HepG2 (cell line): ENCODE data around the gene DCAF6. TPM values are rescaled to one million over a fixed set of nuclear protein-coding genes. Genes with fewer than 3 reads are reported as not detected.

Experiments used
- ATAC-seq: fragments of 200-7000 bp; cut with Tn5 transposase; 3 replicates; pipeline ENCODE4 v1.9.1; 2020; ENCODE audit warnings: mild to moderate bottlenecking, moderate library complexity
- BruUV-seq: library from RNA; stranded (reverse); fragments of 400-500 nt; replicated peaks from 2 replicates; lab custom pipeline; 2021; lab: Mats Ljungman, UMichigan
- CTCF ChIA-PET: fragments of 300-600 bp; formaldehyde crosslinking; extraction: SDS; loops from one replicate; lab custom pipeline; 2021; ENCODE audit warnings: low total read pairs, inconsistent platforms, low intra/inter-chr PET ratio; lab: Yijun Ruan, JAX
- POLR2A ChIA-PET: fragments of 350-600 bp; sonication (Branson Sonifier 250); formaldehyde crosslinking; loops from one replicate; lab custom pipeline; 2020; ENCODE audit warnings: antibody characterized with exemption, inconsistent platforms; lab: Yijun Ruan, JAX
- DNase-seq: peaks from one replicate; pipeline ENCODE4 v3.0.0-alpha.2; 2015; ENCODE audit warnings: low spot score
- FAIRE-seq: peaks from 3 replicates; lab custom pipeline; 2011; peaks lifted over from hg19 to GRCh38; lab: Jason Lieb, UNC
- H2AFZ ChIP-seq: one replicate; pipeline ENCODE4 v1.6.1; 2011; ENCODE audit warnings: low read length, inconsistent platforms
- H3K27ac ChIP-seq: fragments of 300-600 bp; 3 replicates; pipeline ENCODE4 v1.8.0; 2011; ENCODE audit warnings: mixed run types, mild to moderate bottlenecking, mixed read lengths, low read length, inconsistent platforms; ENCODE audit not compliant: insufficient read depth; ENCODE audit errors: extremely low read length
- H3K27me3 ChIP-seq, 2 experiments: fragments of 200-600 bp in 1 of 2; 2 replicates in 1 of 2; 3 replicates in 1 of 2; pipeline versions ENCODE4 v1.6.0 to v1.8.0; 2011; ENCODE audit warnings: low read length in 2 of 2, mild to moderate bottlenecking in 2 of 2, moderate library complexity in 2 of 2, inconsistent platforms in 1 of 2; ENCODE audit not compliant: insufficient read depth in 2 of 2, control insufficient read depth in 1 of 2
- H3K36me3 ChIP-seq, 2 experiments: fragments of 200-600 bp in 1 of 2; replicated peaks in 1 of 2; 2 replicates in 1 of 2; 3 replicates in 1 of 2; pipeline versions ENCODE4 v1.5.1 to v1.8.0; 2011; ENCODE audit warnings: low read length in 2 of 2, inconsistent platforms in 1 of 2; ENCODE audit not compliant: insufficient read depth in 2 of 2, control insufficient read depth in 1 of 2
- H3K4me1 ChIP-seq: 2 replicates; pipeline ENCODE4 v1.5.1; 2012; ENCODE audit warnings: low read length, inconsistent platforms; ENCODE audit not compliant: insufficient read depth
- H3K4me2 ChIP-seq: 2 replicates; pipeline ENCODE4 v1.6.0; 2011; ENCODE audit warnings: low read depth, low read length, inconsistent platforms
- H3K4me3 ChIP-seq, 3 experiments: fragments of 200-600 bp in 1 of 3; sonication (generic), shearing (Covaris generic) in 1 of 3; replicated peaks in 1 of 3; 2 replicates each; pipeline ENCODE4 v1.5.1; 2011 to 2016; ENCODE audit warnings: low read length in 3 of 3, inconsistent platforms in 2 of 3, low read depth in 2 of 3, mild to moderate bottlenecking in 2 of 3, control low read depth in 1 of 3, mixed read lengths in 1 of 3; ENCODE audit not compliant: insufficient read depth in 1 of 3
- H3K79me2 ChIP-seq: one replicate; pipeline ENCODE4 v1.6.1; 2011; ENCODE audit warnings: low read length, inconsistent platforms; ENCODE audit not compliant: insufficient read depth
- H3K9ac ChIP-seq: 2 replicates; pipeline ENCODE4 v1.6.0; 2011; ENCODE audit warnings: mild to moderate bottlenecking, low read depth, low read length, inconsistent platforms; ENCODE audit not compliant: insufficient read depth
- H3K9me3 ChIP-seq: 2 replicates; pipeline ENCODE4 v1.5.1; 2012; ENCODE audit warnings: mild to moderate bottlenecking, low read length
- H4K20me1 ChIP-seq: 2 replicates; pipeline ENCODE4 v1.6.0; 2011; ENCODE audit warnings: inconsistent platforms, mild to moderate bottlenecking, low read length, moderate library complexity; ENCODE audit not compliant: insufficient read depth
- DBP ChIP-seq: sonication (generic); formaldehyde crosslinking; IDR thresholded peaks from 2 replicates; pipeline ENCODE4 v1.4.0; 2020; ENCODE audit warnings: missing genetic modification reagents; ENCODE audit errors: not compliant biosample characterization
- DNMT1 ChIP-seq: sonication (generic); formaldehyde crosslinking; IDR thresholded peaks from 2 replicates; pipeline ENCODE4 v1.5.1; 2020; ENCODE audit warnings: mild to moderate bottlenecking, missing genetic modification reagents
- NFE2 ChIP-seq: sonication (generic); formaldehyde crosslinking; IDR thresholded peaks from 2 replicates; pipeline ENCODE4 v1.4.0; 2020; ENCODE audit warnings: missing genetic modification reagents
- NR2C2 ChIP-seq: sonication (generic); formaldehyde crosslinking; IDR thresholded peaks from 2 replicates; pipeline ENCODE4 v1.4.0; 2020; ENCODE audit warnings: missing genetic modification reagents, mild to moderate bottlenecking, moderate library complexity, borderline replicate concordance
- XBP1 ChIP-seq: sonication (generic); formaldehyde crosslinking; IDR thresholded peaks from 2 replicates; pipeline ENCODE4 v1.5.0; 2020; ENCODE audit warnings: missing genetic modification reagents
- ZBTB1 ChIP-seq: sonication (generic); formaldehyde crosslinking; IDR thresholded peaks from 2 replicates; pipeline ENCODE4 v1.4.0; 2020; ENCODE audit warnings: missing genetic modification reagents, borderline replicate concordance
- ZNF598 ChIP-seq: sonication (generic); formaldehyde crosslinking; IDR thresholded peaks from 2 replicates; pipeline ENCODE4 v1.5.1; 2020; ENCODE audit warnings: mild to moderate bottlenecking, missing genetic modification reagents, borderline replicate concordance
- ZNF839 ChIP-seq: sonication (generic); formaldehyde crosslinking; IDR thresholded peaks from 2 replicates; pipeline ENCODE4 v1.4.0; 2020; ENCODE audit warnings: missing genetic modification reagents, mild to moderate bottlenecking, borderline replicate concordance
- WGBS: methylation state at CpG from one replicate; pipeline ENCODE4 v1.1.6; 2017; ENCODE audit warnings: low lambda C conversion rate; 5-methylcytosine and 5-hydroxymethylcytosine counted together
- in situ Hi-C: cut with HindIII; loops from 2 replicates; pipeline ENCODE4 v1.10.0; 2017; ENCODE audit warnings: low pct_unique_long_range_greater_than_20kb; ENCODE audit not compliant: extremely low pct_ligation_motif_present
- intact Hi-C: fragments of 100-400 bp; cut with micrococcal nuclease; formaldehyde crosslinking; loops from one replicate; pipeline ENCODE4 v1.10.0; 2022; ENCODE audit not compliant: unreplicated experiment
- polyA plus RNA-seq, 8 experiments: library from polyadenylated mRNA; depleted of rRNA in 3 of 8; stranded (reverse) in 7 of 8; unstranded in 1 of 8; fragments of >200 nt; fragmentation: Illumina TruSeq in 4 of 8; extraction: Trizol in 4 of 8; gene quantifications; 2 replicates each; pipeline versions ENCODE4 v1.2.1 to v1.2.3, GENCODE V29; 2011 to 2016; ENCODE audit warnings: low read depth in 4 of 8, missing spikeins in 1 of 8, mixed read lengths in 1 of 8; ENCODE audit not compliant: insufficient read depth in 1 of 8
- total RNA-seq, 5 experiments: library from RNA; depleted of rRNA; stranded (reverse); fragments of >200 nt; fragmentation: Illumina TruSeq; extraction: Trizol; gene quantifications; 2 replicates each; pipeline ENCODE4 v1.2.3, GENCODE V29; 2016; ENCODE audit warnings: low read depth in 1 of 5

DCAF6 gene
- total and polyA plus RNA-seq, 2 of the 13 experiments (the other 11 are each of a cell fraction or from before 2014, with no cell fraction given): 24.7 to 33.7 TPM

- Histone ChIP-seq H3K4me1 (no peaks in the 10 kb centered on the region), H2AFZ (no peak overlapping the region), H3K27me3 (0 out of 5 replicates have a peak, but pooled peaks cover 2 to 4% of the 10 kb centered on the region in 2 experiments), H3K4me3 (no peak overlapping the region), H3K9ac (no peak overlapping the region), H3K36me3 (no peaks in the 10 kb centered on the region), H3K27ac (no peak overlapping the region), H4K20me1 (no peaks in the 10 kb centered on the region), H3K9me3 (no peaks in the 10 kb centered on the region), H3K79me2 (no peaks in the 10 kb centered on the region), H3K4me2 (no peak overlapping the region)
- FAIRE-seq (no peak), ATAC-seq (no peak), DNase-seq (no peak)
- TF ChIP-seq XBP1 (CRISPR knock-in tag) (no peak), ZNF598 (CRISPR knock-in tag) (no peak), NFE2 (CRISPR knock-in tag) (no peak), ZNF839 (CRISPR knock-in tag) (no peak), ZBTB1 (CRISPR knock-in tag) (no peak), DBP (CRISPR knock-in tag) (no peak), DNMT1 (no peak), NR2C2 (CRISPR knock-in tag) (no peak)
- POLR2A ChIA-PET: no interaction called here
- in situ Hi-C loops: loop anchor here (5.0 kb wide), 1 partner anchor 231 kb away; no protein-coding TSS in a partner anchor
- CTCF ChIA-PET: no interaction called here
- 71% methylated on average over 7 of the region's 9 CpGs for WGBS
- no TSS peak for BruUV-seq
- intact Hi-C loops: loop anchor here (5.0 kb wide), 1 partner anchor 56 kb away; no protein-coding TSS in a partner anchor
Measured at GRCh38 chr1:168091063-168091462, 154.6 kb downstream of the DCAF6 start.
